ENCODE results near the gene SLC35F3. TPM values are rescaled to one million over a fixed set of nuclear protein-coding genes. Genes with fewer than 3 reads are reported as not detected.

Gene SLC35F3
- total RNA-seq, 1 experiment from 2014 or later = 3.3 TPM

GRCh38 chr1:234214911-234215892, 310.7 kb downstream of the SLC35F3 start:
- ChIA-PET CTCF (interaction anchor here (0.6 to 4.5 kb wide), 5 partner anchors 26 to 557 kb away, joined by 3 to 37 read pairs (median 4); no protein-coding TSS in a partner anchor), POLR2A (interaction anchor here (0.6 to 1.1 kb wide), 2 partner anchors 11 to 82 kb away, joined by 3 to 4 read pairs; no protein-coding TSS in a partner anchor)
- intact Hi-C loops (cut with micrococcal nuclease) = no loop called here
- TF ChIP-seq CTCF (IDR thresholded peaks at IDR 0.05; ENCODE audit: unreplicated experiment) = no peak
- H3K4me1 Mint-ChIP-seq (ENCODE audit: insufficient read depth, unreplicated experiment) = no peaks in the 10 kb centered on the region
- peak overlapping the region; percentile 49 for H3K4me3 Mint-ChIP-seq (ENCODE audit: unreplicated experiment)
- no peak overlapping the region for H3K27ac Mint-ChIP-seq (ENCODE audit: low read depth, unreplicated experiment)
- BruUV-seq (replicated peaks) = no TSS peak
- peaks cover 7% of the 10 kb centered on the region for H3K9me3 Mint-ChIP-seq (ENCODE audit: unreplicated experiment)
- DNase-seq (ENCODE audit: unreplicated experiment) = peak; percentile 59
- no peaks in the 10 kb centered on the region for H3K27me3 Mint-ChIP-seq (ENCODE audit: insufficient read depth, unreplicated experiment)
- no peaks in the 10 kb centered on the region for H3K36me3 Mint-ChIP-seq (ENCODE audit: insufficient read depth, unreplicated experiment)

GRCh38 chr1:234216116-234216703, 311.7 kb downstream of the SLC35F3 start:
- no peak overlapping the region for H3K4me3 Mint-ChIP-seq (ENCODE audit: unreplicated experiment)
- no peaks in the 10 kb centered on the region for H3K4me1 Mint-ChIP-seq (ENCODE audit: insufficient read depth, unreplicated experiment)
- intact Hi-C loops (cut with micrococcal nuclease) = no loop called here
- BruUV-seq (replicated peaks) = no TSS peak
- no peak overlapping the region for H3K27ac Mint-ChIP-seq (ENCODE audit: low read depth, unreplicated experiment)
- peaks cover 7% of the 10 kb centered on the region for H3K9me3 Mint-ChIP-seq (ENCODE audit: unreplicated experiment)
- POLR2A ChIA-PET = interaction anchor here (1.0 kb wide), 1 partner anchor 10 kb away, joined by 3 read pairs; no protein-coding TSS in a partner anchor
- CTCF ChIA-PET = interaction anchor here (0.6 to 6.3 kb wide), 3 partner anchors 26 to 94 kb away, joined by 3 to 39 read pairs (median 37); no protein-coding TSS in a partner anchor
- H3K27me3 Mint-ChIP-seq (ENCODE audit: insufficient read depth, unreplicated experiment) = no peaks in the 10 kb centered on the region
- no peaks in the 10 kb centered on the region for H3K36me3 Mint-ChIP-seq (ENCODE audit: insufficient read depth, unreplicated experiment)
- no peak for DNase-seq (ENCODE audit: unreplicated experiment)
- no peak for TF ChIP-seq CTCF (IDR thresholded peaks at IDR 0.05; ENCODE audit: unreplicated experiment)

- ChIA-PET POLR2A (interaction anchor here (0.6 to 1.0 kb wide), 2 partner anchors 9 to 23 kb away, joined by 3 read pairs; no protein-coding TSS in a partner anchor), CTCF (interaction anchor here (0.6 to 6.3 kb wide), 5 partner anchors 63 to 111 kb away, joined by 3 to 39 read pairs (median 3); no protein-coding TSS in a partner anchor)
- intact Hi-C loops (cut with micrococcal nuclease) = no loop called here
- Mint-ChIP-seq H3K4me3 (ENCODE audit: unreplicated experiment) (no peak overlapping the region), H3K36me3 (ENCODE audit: insufficient read depth, unreplicated experiment) (no peaks in the 10 kb centered on the region), H3K9me3 (ENCODE audit: unreplicated experiment) (no peaks in the 10 kb centered on the region), H3K27ac (ENCODE audit: low read depth, unreplicated experiment) (no peak overlapping the region), H3K27me3 (ENCODE audit: insufficient read depth, unreplicated experiment) (no peaks in the 10 kb centered on the region), H3K4me1 (ENCODE audit: insufficient read depth, unreplicated experiment) (no peaks in the 10 kb centered on the region)
- BruUV-seq (replicated peaks) = no TSS peak
- DNase-seq (ENCODE audit: unreplicated experiment) = no peak
- no peak for TF ChIP-seq CTCF (IDR thresholded peaks at IDR 0.05; ENCODE audit: unreplicated experiment)
Observed at GRCh38 chr1:234217316-234217840, 312.9 kb downstream of the SLC35F3 start.
